Measurements from ENCODE around the gene USP47. TPM values are rescaled to one million over a fixed set of nuclear protein-coding genes. Genes with fewer than 3 reads are reported as not detected.

USP47 gene
- total RNA-seq, 1 donor from 2014 or later: 71.7 TPM

DNA sequence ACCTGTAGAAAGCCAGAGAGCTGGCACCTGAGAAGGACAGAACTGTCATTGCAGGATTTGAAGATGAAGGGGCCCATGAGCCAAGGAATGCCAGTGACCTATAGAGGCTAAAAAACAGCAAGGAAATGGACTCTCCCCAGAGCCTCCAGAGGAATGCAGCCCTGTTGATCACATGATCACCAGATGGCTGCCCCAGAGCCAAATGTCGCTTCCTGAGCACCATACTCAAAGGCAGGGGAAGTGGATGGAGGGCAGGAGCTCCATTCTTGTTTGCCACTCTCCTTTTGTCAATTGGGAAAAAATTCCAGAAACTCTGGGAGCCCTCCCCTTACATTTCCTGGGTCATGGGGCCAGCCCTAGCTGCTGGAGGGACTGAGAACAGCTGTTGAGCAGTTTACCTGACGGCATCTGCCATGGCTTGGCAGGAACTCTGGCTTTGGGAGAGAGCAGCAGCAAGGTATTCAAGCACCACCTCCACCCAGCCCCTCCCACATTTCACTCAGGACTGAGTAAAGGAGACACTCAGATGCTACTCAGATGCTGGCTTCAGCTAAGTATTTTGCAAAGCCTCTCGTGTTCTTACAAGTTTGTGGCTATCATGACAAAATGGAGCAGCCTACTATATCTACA lies 119.7 kb downstream of the USP47 start:
- Histone ChIP-seq H2AFZ (replicated peaks) (no peak overlapping the region), H3K9me3 (ENCODE audit: low read depth) (no peaks in the 10 kb centered on the region), H3K4me2 (no peak overlapping the region), H4K20me1 (ENCODE audit: low read depth) (no peaks in the 10 kb centered on the region), H3K9ac (no peak overlapping the region), H3K4me3 (no peak overlapping the region), H3K4me1 (peaks cover 19% of the 10 kb centered on the region), H3K27ac (no peak overlapping the region), H3K27me3 (no peaks in the 10 kb centered on the region), H3F3A (ENCODE audit: low read depth) (peaks cover 8% of the 10 kb centered on the region), H3K36me3 (no peaks in the 10 kb centered on the region), H3K79me2 (ENCODE audit: low read depth) (no peaks in the 10 kb centered on the region)
- H3K27ac Mint-ChIP-seq: no peak overlapping the region
- peaks cover 12% of the 10 kb centered on the region for H3K4me1 Mint-ChIP-seq
- H3K4me3 Mint-ChIP-seq: no peak overlapping the region
- peaks cover 35% of the 10 kb centered on the region for H3K36me3 Mint-ChIP-seq
- DNase-seq (ENCODE audit: low spot score): no peak
- H3K9me3 Mint-ChIP-seq: no peaks in the 10 kb centered on the region
- H3K27me3 Mint-ChIP-seq (ENCODE audit: insufficient read depth, low read depth): peaks cover 6% of the 10 kb centered on the region
- TF ChIP-seq EZH2 (IDR thresholded peaks at IDR 0.05): no peak
- TF ChIP-seq EZH2phosphoT487 (IDR thresholded peaks at IDR 0.05): no peak
- TF ChIP-seq, protein P1, sequence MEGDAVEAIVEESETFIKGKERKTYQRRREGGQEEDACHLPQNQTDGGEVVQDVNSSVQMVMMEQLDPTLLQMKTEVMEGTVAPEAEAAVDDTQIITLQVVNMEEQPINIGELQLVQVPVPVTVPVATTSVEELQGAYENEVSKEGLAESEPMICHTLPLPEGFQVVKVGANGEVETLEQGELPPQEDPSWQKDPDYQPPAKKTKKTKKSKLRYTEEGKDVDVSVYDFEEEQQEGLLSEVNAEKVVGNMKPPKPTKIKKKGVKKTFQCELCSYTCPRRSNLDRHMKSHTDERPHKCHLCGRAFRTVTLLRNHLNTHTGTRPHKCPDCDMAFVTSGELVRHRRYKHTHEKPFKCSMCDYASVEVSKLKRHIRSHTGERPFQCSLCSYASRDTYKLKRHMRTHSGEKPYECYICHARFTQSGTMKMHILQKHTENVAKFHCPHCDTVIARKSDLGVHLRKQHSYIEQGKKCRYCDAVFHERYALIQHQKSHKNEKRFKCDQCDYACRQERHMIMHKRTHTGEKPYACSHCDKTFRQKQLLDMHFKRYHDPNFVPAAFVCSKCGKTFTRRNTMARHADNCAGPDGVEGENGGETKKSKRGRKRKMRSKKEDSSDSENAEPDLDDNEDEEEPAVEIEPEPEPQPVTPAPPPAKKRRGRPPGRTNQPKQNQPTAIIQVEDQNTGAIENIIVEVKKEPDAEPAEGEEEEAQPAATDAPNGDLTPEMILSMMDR (IDR thresholded peaks at IDR 0.05): no peak

DNA sequence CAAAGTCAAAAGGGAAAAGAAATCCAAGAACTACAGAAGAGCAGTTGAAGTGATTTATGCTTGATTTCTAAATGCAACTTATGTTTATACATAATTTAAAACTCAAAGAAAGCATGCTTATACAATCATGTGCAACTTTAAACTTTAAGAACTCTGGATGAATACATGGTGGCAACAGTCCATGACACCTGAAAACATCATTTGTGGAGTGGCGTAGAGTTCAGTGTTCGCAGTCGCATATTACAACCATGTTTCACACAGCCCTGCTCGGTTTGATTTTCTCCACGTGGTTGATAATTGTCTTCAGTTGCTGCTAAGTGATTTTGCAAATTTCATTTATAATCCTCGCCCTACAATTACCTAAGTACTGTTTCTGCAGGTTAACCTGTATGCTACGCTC lies 121.3 kb downstream of the USP47 start:
- no peak for TF ChIP-seq EZH2 (IDR thresholded peaks at IDR 0.05)
- TF ChIP-seq, protein P1 (IDR thresholded peaks at IDR 0.05): no peak
- TF ChIP-seq EZH2phosphoT487 (IDR thresholded peaks at IDR 0.05): no peak
- no peak for DNase-seq (ENCODE audit: low spot score)
- Histone ChIP-seq H3K9ac (no peak overlapping the region), H3F3A (ENCODE audit: low read depth) (peaks cover under 1% of the 10 kb centered on the region), H4K20me1 (ENCODE audit: low read depth) (no peaks in the 10 kb centered on the region), H3K4me2 (no peak overlapping the region), H2AFZ (replicated peaks) (no peak overlapping the region), H3K4me1 (peaks cover 9% of the 10 kb centered on the region), H3K79me2 (ENCODE audit: low read depth) (no peaks in the 10 kb centered on the region), H3K27me3 (no peaks in the 10 kb centered on the region), H3K9me3 (ENCODE audit: low read depth) (no peaks in the 10 kb centered on the region), H3K4me3 (no peak overlapping the region), H3K36me3 (no peaks in the 10 kb centered on the region), H3K27ac (no peak overlapping the region)
- peaks cover 6% of the 10 kb centered on the region for H3K27me3 Mint-ChIP-seq (ENCODE audit: insufficient read depth, low read depth)
- H3K4me3 Mint-ChIP-seq: no peak overlapping the region
- peaks cover 34% of the 10 kb centered on the region for H3K36me3 Mint-ChIP-seq
- H3K9me3 Mint-ChIP-seq: no peaks in the 10 kb centered on the region
- H3K4me1 Mint-ChIP-seq: peaks cover 23% of the 10 kb centered on the region
- H3K27ac Mint-ChIP-seq: no peak overlapping the region

DNA sequence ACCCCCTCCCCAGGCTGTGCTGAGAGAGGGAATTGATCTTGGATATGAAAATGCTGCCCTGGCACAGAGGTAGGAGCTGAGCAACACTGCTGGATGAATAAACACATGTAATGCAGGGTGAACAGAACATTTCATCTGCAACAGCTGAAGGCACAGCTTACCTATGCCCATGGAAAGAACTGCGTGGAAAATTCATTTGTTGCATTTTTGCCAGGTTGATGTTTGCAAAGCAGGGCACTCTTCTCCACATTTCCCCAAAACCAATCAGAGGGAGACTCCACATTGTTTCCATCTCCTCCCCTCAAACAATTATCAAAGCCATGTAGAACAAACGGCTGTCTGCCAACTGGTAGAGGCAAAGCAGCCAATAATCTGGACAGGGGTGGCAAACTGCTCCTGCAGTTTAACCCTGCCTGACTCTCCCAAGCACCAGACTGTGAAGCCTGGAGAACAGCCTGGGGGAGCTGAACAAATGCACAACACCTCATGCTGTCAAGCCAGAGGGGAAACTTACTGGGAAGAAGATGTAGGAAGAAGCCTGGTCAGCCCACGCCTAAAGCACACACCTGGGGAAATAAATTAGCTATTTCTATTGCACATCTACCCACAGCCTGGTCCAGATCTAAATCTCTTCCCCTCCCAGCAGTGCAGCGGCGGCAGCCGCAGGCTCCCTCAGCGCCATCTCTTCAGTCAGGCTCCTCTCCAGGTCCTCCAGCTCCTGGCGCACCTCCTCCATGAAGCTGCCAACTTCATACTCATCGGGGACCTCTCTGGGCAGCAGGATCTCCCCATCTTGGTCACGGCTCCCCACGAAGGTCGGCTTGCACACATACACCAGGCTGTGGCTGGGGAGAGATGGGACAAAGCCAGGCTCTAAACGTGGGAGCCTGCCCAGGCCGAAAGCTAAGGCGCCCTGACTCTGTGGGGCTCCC lies 122.3 kb downstream of the USP47 start:
- Histone ChIP-seq H3K79me2 (ENCODE audit: low read depth) (no peaks in the 10 kb centered on the region), H3F3A (ENCODE audit: low read depth) (no peaks in the 10 kb centered on the region), H3K27ac (no peak overlapping the region), H3K4me2 (no peak overlapping the region), H3K27me3 (no peaks in the 10 kb centered on the region), H3K9ac (no peak overlapping the region), H3K4me3 (no peak overlapping the region), H2AFZ (replicated peaks) (no peak overlapping the region), H3K4me1 (peaks cover 5% of the 10 kb centered on the region), H4K20me1 (ENCODE audit: low read depth) (no peaks in the 10 kb centered on the region), H3K9me3 (ENCODE audit: low read depth) (no peaks in the 10 kb centered on the region), H3K36me3 (no peaks in the 10 kb centered on the region)
- no peak overlapping the region for H3K27ac Mint-ChIP-seq
- TF ChIP-seq, protein P1 (IDR thresholded peaks at IDR 0.05): no peak
- TF ChIP-seq EZH2phosphoT487 (IDR thresholded peaks at IDR 0.05) (no peak), EZH2 (IDR thresholded peaks at IDR 0.05) (no peak)
- peaks cover 24% of the 10 kb centered on the region for H3K4me1 Mint-ChIP-seq
- no peaks in the 10 kb centered on the region for H3K9me3 Mint-ChIP-seq
- no peak overlapping the region for H3K4me3 Mint-ChIP-seq
- DNase-seq (ENCODE audit: low spot score): no peak
- H3K36me3 Mint-ChIP-seq: peaks cover 33% of the 10 kb centered on the region
- H3K27me3 Mint-ChIP-seq (ENCODE audit: insufficient read depth, low read depth): peaks cover 6% of the 10 kb centered on the region

Measured in neural progenitor cell (in vitro differentiated cells).